Activated gamma-delta T cell treated with Interleukin-2 at 50 U/mL for 16 hours (primary cell): Measurements from ENCODE around the gene BARX2.
"Not testable (repeated sequence)": the region's sequence is repeated elsewhere in the genome, so short reads cannot be mapped to it uniquely, and the experiment has no call there.

Experiments used
- DNase-seq: peaks from one replicate; pipeline ENCODE4 v3.0.0-alpha.2; 2020

Gene BARX2, protein sequence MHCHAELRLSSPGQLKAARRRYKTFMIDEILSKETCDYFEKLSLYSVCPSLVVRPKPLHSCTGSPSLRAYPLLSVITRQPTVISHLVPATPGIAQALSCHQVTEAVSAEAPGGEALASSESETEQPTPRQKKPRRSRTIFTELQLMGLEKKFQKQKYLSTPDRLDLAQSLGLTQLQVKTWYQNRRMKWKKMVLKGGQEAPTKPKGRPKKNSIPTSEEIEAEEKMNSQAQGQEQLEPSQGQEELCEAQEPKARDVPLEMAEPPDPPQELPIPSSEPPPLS

DNA sequence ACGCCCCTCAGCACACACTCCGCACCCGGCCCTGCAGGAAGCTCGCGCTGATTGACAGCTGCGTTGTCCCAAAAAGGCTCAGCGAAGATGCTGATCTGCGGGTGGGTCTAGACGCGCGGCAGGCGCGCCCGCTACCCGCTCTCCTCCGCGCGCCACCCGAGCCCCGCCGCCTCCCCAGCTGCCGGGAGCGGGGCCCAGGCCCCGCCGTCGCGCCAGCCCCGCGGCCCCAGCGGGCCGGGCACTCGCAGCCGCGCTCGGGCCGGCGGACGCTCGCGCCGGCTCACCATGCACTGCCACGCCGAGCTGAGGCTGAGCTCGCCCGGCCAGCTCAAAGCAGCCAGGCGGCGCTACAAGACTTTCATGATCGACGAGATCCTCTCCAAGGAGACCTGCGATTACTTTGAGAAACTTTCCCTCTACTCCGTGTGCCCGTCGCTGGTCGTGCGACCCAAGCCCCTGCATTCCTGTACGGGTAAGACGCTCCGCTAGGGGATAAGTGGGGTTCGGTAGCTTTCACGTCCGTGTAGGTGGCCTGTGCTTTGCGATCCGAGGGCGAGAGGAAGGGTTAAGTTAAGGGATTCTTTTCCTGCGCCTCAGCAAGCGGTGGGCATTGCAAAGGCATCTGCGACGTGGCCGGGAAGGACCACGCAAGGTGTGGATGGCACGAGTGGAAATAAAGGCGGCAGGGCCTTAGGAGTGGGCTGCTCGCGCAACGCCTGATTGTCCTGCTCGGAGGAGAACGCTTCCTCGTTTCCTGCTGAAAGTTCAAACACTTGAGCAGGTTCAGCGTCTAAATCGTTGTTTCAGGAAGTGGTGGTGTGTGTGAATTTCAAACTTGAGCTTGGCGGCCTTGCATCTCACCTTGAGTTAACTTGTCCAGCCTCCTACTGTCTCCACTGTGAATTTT lies at the start of gene BARX2:
Gene BARX2 (plus strand): TSS at position 98 of the 907 bp plus-strand sequence. CDS start 188 bp downstream, at position 286.
- no peak for DNase-seq

DNA sequence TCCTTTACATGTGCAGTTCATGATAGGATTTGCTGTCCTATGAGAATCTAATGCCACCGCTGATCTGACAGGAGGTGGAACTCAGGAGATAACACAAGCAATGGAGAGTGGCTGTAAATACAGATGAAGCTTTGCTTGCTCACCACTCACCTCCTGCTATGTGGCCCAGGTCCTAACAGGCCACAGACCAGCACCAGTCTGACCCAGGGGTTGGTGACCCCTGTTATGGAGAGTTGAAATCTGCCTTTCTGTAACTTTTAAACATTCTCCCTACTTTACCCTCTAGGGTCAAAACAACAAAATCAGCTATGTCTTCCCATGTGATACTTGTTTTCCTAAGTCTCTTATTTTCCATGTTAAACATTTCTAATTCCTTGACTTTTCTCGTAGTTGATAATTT lies 48.7 kb upstream of the BARX2 start:
- DNase-seq, result no peak

DNA sequence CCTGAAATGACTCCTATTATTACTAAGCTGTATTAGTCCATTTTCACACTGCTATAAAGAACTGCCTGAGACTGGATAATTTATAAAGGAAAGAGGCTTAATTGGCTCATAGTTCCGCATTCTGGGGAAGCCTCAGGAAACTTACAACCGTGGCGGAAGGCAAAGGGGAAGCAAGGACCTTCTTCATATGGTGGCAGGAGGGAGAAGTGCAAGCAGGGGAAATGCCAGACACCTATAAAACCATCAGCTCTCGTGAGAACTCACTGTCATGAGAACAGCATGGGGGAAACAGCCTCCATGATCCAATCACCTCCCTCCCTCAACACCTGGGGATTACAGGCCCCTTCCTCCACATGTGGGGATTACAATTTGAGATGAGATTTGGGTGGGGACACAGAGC lies 47.9 kb upstream of the BARX2 start:
- not testable (repeated sequence) for DNase-seq

DNA sequence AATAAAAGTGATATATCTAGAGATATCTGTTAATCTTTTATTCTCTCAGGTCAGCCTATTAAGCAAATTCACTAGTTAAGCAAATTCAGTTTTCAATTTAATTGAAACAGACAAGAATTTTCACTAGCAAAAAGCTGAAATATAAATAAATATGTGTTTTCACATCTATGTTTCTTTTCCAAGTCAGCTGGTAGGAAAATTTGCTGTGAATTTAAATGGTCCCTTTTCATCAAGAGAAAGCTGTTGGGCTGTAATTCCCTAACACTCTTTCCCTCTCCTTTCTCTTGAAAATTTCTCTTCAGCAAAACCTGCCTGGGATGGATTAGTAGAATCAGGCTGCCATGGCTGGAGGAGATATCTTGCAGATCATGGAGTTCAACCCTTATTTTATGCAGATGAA lies 46.9 kb upstream of the BARX2 start:
- DNase-seq, result no peak

DNA sequence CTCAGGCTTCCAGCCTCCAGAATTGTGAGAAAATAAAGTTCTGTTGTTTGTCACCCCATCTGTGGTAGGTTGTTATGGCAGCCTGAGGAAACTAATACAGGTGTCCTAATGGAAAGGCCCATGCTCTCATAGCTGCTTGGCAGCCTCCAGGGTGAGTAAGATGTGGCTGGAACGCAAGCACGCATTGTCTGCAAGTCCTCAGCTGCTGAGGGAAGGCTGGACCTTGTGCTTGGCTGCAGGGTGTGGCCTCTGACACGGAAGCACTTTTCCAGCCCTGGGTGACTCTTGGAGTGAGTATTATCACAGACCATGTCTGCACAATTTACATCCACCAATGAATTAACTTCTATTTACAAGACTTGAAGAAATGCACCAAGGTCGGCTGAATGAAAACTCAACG lies 44.4 kb upstream of the BARX2 start:
- DNase-seq, result no peak

DNA sequence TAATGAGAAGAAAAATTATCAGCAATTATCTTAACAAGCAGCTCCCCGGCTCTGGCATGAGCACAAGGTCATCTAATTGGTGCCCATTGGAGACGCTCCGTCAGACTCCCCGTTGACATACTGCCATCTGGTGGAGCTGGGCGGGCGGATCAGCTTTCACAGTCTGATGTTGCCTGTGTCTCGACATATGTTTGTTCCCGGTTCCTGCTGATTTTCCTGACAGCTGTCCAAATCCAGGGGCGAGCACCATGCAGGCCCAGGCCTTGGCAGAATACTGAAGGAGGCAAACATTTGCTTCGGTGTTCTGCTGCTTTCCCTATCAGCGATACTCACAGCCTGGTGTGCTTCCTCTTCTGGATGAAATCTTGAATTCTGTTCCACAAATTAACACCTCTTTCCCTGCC lies 43.8 kb upstream of the BARX2 start:
- DNase-seq, result peak; percentile 63

DNA sequence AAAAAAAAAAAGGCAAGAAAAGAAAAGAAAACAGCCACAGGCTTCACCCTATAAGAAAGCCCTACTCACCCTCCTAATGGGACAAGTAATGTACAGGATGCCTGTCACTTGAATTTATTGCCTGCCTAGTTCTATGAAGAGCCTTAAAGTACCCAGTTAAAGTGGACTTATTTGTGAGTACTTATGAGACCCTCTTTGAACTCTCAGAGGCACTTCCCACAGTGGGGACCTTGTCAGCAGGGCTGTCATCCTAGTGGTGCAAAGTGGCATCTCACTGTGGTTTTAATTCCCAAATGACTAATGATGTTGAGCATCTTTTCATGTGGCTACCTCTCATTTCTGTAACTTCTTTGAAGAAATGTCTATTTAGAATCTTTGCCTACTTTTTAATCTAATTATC lies 41.8 kb upstream of the BARX2 start:
- no peak for DNase-seq

DNA sequence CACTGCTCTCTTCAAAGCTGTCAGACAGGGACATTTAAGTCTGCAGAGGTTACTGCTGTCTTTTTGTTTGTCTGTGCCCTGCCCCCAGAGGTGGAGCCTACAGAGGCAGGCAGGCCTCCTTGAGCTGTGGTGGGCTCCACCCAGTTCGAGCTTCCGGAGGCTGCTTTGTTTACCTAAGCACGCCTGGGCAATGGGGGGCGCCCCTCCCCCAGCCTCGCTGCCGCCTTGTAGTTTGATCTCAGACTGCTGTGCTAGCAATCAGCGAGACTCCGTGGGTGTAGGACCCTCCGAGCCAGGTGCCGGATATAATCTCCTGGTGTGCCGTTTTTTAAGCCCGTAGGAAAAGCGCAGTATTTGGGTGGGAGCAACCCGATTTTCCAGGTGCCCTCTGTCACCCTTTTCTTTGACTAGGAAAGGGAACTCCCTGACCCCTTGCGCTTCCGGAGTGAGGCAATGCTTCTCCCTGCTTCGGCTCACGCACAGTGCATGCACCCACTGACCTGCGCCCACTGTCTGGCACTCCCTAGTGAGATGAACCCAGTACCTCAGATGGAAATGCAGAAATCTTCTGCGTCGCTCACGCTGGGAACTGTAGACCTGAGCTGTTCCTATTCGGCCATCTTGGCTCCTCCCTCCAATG lies 31.2 kb upstream of the BARX2 start:
- DNase-seq, result peak; percentile 71

DNA sequence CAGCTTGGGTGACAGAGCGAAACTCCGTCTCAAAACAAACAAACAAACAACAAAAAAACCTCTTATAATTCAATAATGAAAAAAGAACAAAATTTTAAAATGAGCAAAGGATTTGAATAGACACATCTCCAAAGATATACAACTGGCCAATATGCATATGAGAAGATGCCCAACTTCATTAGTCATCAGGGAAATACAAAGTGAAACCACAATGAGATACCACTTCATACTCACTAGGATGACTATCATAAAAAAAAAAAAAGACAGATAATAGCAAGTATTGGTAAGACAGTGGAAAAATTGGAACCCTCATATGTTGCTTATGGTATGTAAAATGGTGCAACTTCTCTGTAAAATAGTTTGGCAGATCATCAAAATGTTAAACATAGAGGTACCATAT lies 28.7 kb upstream of the BARX2 start:
- no peak for DNase-seq

DNA sequence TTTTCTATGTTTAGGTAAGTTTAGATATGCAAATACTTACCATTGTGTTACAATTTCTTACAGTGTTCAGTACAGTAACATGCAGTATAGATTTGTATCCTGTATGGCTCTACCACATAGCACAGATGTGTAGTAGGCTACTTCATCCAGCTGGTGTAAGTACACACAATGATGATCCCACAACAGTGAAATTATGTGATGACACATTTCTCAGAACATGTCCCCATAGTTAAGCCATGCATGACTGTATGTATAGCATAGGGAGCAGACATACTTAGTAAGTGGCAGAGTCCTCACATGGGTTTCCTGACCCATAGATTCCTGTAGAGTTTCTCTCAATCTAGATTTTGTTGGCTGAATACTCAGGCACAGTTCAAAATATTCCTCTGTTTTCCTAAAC lies 26.8 kb upstream of the BARX2 start:
- no peak for DNase-seq

DNA sequence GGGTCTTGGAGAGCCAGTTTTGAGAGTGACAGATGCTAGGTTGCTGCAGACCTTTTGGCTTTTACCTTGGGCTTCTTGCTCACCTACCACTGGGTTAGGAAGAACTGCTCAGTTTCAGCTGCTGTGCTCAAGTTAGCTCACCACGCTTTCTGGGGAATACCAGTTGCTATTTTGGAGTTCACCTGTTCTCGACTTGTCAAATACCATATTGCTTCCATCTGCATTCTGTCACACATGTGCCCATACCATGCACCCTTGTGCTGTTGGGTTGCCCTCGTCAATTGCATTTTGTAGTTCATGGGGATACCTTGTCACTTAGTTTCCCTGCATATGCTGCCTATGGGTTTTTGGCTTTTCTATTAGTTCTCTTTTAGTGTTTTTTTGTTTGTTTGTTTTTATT lies 23.0 kb upstream of the BARX2 start:
- no peak for DNase-seq

DNA sequence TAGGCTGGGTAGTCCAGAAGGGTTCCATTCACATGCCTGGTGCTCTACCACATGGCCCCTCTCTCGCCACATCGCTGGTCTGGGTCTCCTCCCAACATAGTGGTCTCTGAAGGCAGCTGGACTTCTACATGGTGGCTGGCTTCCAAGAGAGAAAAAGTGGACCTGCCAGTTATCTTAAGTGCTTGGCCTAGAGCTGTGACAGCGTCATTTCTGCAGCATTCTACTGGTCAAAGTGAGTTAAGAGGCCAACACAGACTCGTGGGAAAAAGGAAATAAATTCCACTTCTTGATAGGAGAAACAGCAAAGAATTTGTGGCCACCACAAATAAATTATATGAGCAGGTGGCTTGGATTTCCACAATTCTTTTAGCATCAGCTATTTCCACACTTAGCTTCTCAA lies 21.0 kb upstream of the BARX2 start:
- DNase-seq, result no peak

DNA sequence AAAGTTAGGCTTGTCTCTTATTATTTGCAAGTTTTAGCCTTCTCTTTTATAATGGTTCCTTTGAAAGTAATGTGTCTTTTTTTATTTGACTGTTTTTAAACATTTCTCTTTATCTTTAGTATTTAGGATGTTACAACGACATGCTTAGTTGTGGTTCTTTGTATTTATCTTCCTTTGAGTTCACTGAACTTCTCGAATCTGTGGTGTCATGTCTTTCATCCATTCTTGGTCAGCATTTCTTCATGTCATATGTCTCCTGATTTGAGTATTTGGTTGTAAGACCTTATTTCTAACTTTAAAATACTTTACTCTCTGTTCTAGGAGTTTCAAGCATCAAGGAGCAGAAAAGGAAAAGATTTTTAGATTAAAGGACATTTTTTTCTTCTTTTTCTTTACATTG lies 15.9 kb upstream of the BARX2 start:
- DNase-seq, result no peak

DNA sequence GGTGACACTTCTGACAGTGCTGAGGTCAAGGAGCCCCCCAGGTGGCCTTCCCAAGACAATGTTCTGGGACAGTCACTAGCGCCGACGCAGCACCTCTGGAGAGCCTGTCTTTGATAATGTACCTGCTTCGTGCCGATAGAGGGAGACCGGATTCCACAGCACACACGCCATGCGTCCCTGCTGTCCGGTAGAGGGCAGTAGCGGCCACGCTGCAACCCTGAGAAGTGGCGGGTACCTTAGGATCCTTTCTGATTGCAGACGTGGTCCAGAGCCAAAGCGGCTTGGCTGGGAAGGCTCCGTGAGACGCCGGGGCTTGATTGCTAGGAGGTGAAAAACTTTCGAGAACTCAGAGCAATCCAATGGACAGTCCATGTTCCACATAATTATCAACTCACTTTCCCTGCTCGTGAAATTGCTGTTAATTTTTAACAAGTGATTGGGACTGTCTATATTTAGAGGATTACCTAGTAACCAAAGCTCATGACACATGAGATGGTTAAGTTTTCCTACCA lies 11.4 kb upstream of the BARX2 start:
- DNase-seq, result peak; percentile 75

DNA sequence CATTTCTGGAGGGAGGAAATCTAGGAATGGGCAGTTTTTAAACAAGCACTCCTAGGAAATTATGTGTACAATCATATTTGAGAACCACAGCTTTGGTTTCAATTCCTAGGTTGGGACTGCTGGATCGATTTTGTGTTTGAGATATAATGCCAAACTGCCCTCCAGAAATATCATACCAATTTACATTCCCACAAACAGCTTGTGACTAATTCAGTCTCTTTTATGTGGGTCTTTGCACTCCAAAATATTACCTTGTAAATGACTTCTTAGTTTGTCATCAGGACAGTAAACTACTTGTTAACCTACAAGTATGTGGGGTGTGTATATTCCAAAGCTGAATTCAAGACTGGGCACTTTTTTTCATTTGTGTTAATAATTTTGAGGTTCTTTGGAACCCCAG lies 9.8 kb upstream of the BARX2 start:
- no peak for DNase-seq

DNA sequence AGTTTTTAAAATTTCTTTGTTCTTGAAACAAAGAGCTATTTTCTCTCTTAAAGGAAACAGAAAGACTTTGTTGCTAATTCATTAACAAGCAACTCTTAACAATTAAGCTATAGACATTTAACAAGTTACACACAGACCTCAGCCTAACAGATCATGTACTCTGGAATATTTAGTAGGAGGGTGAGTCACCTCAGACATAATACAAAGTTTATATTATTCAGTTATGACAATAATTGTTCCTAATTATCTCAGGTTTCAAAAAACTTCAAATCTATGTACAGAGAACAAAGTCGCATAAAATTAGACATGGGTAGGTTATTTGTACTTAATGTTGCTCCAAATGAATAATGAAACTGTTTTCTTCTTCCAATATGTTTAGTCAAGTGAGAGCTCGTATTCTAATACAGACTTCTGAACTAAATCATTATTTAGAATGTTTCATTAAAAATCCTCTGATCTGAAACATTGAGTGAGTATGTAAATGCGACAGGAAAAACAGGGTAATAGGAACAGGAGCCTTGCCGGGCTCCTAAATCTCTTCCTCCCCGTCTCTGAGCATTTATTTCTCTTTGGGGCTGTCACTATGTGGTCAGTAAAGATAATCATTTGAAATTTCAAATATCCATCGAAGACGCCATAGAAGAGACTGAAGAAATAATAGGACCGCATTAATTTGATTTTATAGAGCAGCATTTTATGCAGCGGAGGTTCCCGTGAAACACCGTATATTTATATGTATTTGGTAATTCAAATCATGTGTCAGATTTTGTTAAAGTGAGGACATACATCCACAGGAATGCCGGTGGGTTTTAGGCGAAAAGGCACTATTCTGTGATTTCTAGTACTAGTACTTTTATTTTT lies 8.7 kb upstream of the BARX2 start:
- no peak for DNase-seq

DNA sequence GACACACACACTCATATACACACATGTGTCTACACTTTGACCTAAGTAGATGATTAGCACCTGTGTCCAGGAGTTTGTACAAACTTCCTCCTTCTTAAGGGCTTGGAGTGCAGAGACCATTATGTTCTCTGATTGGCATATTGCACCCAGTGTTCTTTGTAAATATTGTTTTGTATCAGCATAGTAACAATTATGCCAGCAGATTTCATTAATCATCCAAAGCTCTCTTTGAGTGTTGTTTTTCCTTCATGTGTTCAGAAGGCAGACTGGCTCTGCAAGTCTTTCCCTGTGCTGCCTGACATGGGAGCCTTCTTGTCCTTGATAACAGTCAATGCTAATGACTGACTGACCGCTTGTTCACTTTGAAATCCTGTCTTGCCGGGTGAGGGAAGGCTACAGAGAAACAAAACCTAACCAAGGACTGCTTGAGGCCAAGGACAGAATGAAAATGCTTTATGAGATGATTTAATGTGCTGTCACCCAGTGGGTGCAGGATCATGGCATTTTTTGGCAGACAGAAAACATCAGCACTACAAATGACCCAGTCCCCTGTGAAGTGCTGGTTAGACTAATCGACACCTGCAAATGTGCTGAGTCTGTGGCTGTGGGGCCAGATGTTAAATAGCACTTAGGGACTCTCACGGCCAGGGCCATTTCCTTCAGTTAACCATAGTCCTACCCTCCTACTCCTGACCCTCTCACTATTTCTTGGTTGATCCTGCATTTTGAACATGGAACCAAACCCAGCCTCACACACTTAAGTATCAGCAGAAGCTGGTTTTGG lies 6.6 kb upstream of the BARX2 start:
- no peak for DNase-seq

DNA sequence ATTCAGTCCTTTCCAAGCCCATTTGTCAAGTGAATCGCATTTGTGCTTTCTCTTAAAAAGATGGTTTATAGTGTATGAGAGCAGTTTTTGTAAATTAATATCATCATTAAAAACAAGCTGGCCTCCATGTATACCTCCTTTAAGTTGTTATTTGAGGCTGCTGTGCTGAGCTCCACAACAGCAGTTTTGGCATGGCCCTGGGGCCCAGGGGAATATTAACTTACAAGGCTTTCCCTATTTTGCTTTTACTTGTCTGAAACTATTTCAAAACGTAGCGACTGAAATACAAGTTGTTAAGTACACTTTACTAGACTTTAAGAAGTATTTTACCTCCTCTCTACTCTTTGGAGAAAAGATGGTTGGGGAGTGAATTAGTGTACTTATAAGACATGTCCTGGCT lies 4.9 kb upstream of the BARX2 start:
- DNase-seq, result no peak

DNA sequence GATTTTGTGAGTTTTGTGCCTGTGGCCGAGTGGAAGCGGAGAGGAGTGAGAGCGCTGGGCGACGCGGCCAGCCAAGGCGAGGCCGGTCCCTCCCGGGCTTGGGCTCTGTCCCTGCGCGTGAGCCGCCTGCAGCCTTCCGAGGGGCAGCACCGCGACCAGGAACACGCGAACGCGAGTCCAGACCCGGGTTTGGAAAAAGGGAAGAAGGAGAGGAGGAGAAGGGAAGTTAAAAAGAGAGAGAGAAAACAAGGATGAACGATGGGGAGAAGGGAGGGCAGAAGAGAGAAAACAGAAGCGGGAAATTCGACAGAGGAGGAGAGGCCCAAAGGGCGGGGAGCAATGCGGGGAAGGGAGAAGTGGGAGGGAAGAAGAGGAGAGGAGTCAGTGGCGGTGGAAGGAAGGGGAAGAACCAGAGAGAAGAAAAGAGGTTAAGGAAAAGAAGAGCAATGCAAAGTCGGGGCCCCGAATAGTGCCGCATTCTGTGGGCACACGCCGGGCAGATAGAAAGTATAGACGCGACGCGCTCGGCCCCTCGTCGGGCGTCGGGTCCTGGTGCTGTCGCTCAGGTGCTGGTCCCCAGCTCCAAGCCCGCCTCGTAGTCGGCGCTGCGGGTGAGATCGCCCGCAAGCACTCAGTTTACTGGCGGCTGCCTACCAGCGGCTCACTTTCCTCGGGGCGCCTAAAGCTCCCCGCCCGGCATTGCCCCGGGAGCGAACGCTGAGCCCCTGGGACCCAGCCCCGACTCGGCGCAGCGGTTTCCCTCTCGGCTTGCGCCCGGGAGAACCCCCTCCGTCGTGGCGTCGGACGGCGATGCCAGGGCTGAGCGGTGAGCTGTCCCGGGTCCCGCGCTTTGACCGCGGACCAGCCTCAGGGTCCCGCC lies 2.8 kb upstream of the BARX2 start:
- DNase-seq, result no peak

DNA sequence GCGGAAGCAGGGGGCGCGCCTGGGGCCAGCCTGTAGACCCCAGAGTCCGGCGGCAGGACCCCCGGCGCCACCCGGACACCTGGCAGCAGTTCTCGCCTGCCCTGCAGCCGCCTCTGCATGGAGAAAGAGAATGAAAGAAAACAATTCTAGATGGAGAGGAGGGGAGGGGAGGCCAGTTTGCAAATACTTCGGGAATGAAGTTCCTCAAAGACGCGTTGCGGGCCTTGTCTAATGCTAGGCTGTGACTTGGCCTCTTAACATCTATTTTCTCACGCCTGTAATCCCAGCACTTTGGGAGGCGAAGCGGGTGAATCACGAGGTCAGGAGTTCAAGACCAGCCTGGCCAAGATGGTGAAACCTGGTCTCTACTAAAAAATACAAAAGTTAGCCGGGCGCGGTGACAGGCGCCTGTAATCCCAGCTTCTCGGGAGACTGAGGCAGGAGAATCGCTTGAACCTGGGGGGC lies 2.1 kb upstream of the BARX2 start:
- DNase-seq, result no peak
